Activated CD4-positive, alpha-beta T cell treated with anti-CD3 and anti-CD28 coated beads, Interleukin-2, Interleukin-6, amounts not matched to agents 100 ng/mL and 50 ng/mL, durations not matched to agents 16 hours and 8 hours (primary cell): ENCODE data around the gene RAB31.
A peak's percentile ranks its signal among the peaks of the same experiment; 100 is the strongest.
"Not testable (repeated sequence)": the region's sequence is repeated elsewhere in the genome, so short reads cannot be mapped to it uniquely, and the experiment has no call there.

Source experiments
- DNase-seq: peaks from one replicate; pipeline ENCODE4 v3.0.0-alpha.2; 2020

The RAB31 gene

GRCh38 chr18:9869715-9870430, 161.8 kb downstream of the RAB31 start:
- peak; percentile 34 for DNase-seq

GRCh38 chr18:9870431-9871008, 162.4 kb downstream of the RAB31 start:
- DNase-seq: no peak

- DNase-seq: no peak
Measured at GRCh38 chr18:9871244-9871746, 163.2 kb downstream of the RAB31 start.

- no peak for DNase-seq
Measured at GRCh38 chr18:9872823-9873222, 164.7 kb downstream of the RAB31 start.

GRCh38 chr18:9874728-9875127, 166.6 kb downstream of the RAB31 start:
- DNase-seq: no peak

- DNase-seq: no peak
Measured at GRCh38 chr18:9876212-9876866, 168.2 kb downstream of the RAB31 start.

GRCh38 chr18:9876867-9877654, 169.0 kb downstream of the RAB31 start:
- DNase-seq: peak; percentile 42

GRCh38 chr18:9877655-9878014, 169.5 kb downstream of the RAB31 start:
- DNase-seq: no peak

GRCh38 chr18:9878095-9878494, 170.0 kb downstream of the RAB31 start:
- DNase-seq: no peak

GRCh38 chr18:9878783-9879242, 170.7 kb downstream of the RAB31 start:
- no peak for DNase-seq

GRCh38 chr18:9884090-9884489, 176.0 kb downstream of the RAB31 start:
- no peak for DNase-seq

- no peak for DNase-seq
Measured at GRCh38 chr18:9884532-9885140, 176.5 kb downstream of the RAB31 start.

GRCh38 chr18:9885170-9886004, 177.3 kb downstream of the RAB31 start, which contains the start of gene TXNDC2:
TXNDC2 (plus strand) TSS chr18:9885973; CDS start chr18:9886681, 708 bp downstream.
- no peak for DNase-seq

GRCh38 chr18:9886005-9886348, 177.9 kb downstream of the RAB31 start:
- DNase-seq: no peak

- no peak for DNase-seq
Measured at GRCh38 chr18:9887992-9888391, 179.9 kb downstream of the RAB31 start.

GRCh38 chr18:9890196-9890595, 182.1 kb downstream of the RAB31 start:
- no peak for DNase-seq

- DNase-seq: no peak
Measured at GRCh38 chr18:9890957-9891356, 182.9 kb downstream of the RAB31 start.

- not testable (repeated sequence) for DNase-seq
Measured at GRCh38 chr18:9891515-9891914, 183.4 kb downstream of the RAB31 start.

- no peak for DNase-seq
Measured at GRCh38 chr18:9894454-9895068, 186.5 kb downstream of the RAB31 start.

- no peak for DNase-seq
Measured at GRCh38 chr18:9897129-9897528, 189.0 kb downstream of the RAB31 start.

GRCh38 chr18:9897787-9898291, 189.7 kb downstream of the RAB31 start:
- not testable (repeated sequence) for DNase-seq
